Measurements from ENCODE around the gene ERICH6B. TPM values are rescaled to one million over a fixed set of nuclear protein-coding genes. Genes with fewer than 3 reads are reported as not detected.
A peak's percentile ranks its signal among the peaks of the same experiment; 100 is the strongest.

ERICH6B gene
- total RNA-seq, 1 experiment from 2014 or later = not detected

DNA sequence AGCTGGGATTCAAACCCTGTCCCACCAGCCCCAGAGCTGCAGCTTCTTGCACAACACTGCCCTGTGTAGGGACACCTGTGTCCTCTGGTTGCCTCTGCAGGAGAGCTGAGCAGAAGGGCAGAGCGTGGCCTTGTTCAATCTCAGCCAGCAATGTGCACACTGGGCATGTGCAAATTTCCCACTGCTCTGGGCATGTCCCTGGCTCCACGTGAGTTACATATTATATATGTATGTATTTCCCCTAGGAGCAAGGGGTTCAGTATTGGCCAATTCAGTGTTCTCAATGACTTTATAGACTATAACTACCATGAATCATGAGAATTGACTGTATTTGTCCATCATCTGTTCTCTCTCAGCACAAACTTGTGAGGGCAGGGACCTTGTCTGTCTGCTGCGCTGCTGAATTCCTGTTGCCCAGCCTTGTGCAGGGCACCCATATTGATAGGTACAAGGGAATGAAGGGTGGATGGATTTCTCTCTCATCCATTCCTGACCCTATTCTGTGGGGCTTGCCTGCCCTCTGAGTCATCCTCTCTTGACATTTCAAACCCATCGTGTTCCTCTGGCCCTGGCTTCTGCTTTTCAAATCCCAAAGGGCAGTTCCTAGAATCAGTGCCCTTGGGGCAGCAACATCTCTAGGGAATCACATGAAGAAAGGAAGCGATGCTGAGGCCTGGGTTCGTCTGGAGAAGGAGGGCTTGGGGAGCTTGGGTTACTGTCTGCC lies 69.7 kb downstream of the ERICH6B start:
- CTCF ChIA-PET = interaction anchor here (1.1 kb wide), 1 partner anchor 35 kb away, joined by 4 read pairs; no protein-coding TSS in a partner anchor
- Histone ChIP-seq H3K9me3 (ENCODE audit: insufficient read depth, low read depth) (no peaks in the 10 kb centered on the region), H3K4me1 (replicated peaks; ENCODE audit: insufficient read depth) (no peaks in the 10 kb centered on the region), H4K20me1 (ENCODE audit: insufficient read depth) (no peaks in the 10 kb centered on the region), H3K36me3 (ENCODE audit: low read depth) (no peaks in the 10 kb centered on the region), H3K4me3 (no peak overlapping the region), H3K79me2 (ENCODE audit: low read depth) (no peaks in the 10 kb centered on the region), H3K27ac (no peak overlapping the region), H2AFZ (no peak overlapping the region), H3K4me2 (no peak overlapping the region), H3K9me2 (ENCODE audit: insufficient read depth) (no peaks in the 10 kb centered on the region), H3K27me3 (ENCODE audit: insufficient read depth, low read depth) (peaks cover 36% of the 10 kb centered on the region; the same call in 1 of the 2 replicates), H3F3A (ENCODE audit: insufficient read depth, low read depth) (no peaks in the 10 kb centered on the region)
- no peak for DNase-seq
- TF ChIP-seq EZH2 (IDR thresholded peaks at IDR 0.05; ENCODE audit: low read depth) = no peak
- TF ChIP-seq, protein P1, sequence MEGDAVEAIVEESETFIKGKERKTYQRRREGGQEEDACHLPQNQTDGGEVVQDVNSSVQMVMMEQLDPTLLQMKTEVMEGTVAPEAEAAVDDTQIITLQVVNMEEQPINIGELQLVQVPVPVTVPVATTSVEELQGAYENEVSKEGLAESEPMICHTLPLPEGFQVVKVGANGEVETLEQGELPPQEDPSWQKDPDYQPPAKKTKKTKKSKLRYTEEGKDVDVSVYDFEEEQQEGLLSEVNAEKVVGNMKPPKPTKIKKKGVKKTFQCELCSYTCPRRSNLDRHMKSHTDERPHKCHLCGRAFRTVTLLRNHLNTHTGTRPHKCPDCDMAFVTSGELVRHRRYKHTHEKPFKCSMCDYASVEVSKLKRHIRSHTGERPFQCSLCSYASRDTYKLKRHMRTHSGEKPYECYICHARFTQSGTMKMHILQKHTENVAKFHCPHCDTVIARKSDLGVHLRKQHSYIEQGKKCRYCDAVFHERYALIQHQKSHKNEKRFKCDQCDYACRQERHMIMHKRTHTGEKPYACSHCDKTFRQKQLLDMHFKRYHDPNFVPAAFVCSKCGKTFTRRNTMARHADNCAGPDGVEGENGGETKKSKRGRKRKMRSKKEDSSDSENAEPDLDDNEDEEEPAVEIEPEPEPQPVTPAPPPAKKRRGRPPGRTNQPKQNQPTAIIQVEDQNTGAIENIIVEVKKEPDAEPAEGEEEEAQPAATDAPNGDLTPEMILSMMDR (conservative IDR thresholded peaks at IDR 0.05) = no peak
- POLR2A ChIA-PET (ENCODE audit: unreplicated experiment) = no interaction called here
- no TSS peak for BruUV-seq (replicated peaks)
- intact Hi-C loops (cut with micrococcal nuclease; ENCODE audit: unreplicated experiment) = no loop called here

DNA sequence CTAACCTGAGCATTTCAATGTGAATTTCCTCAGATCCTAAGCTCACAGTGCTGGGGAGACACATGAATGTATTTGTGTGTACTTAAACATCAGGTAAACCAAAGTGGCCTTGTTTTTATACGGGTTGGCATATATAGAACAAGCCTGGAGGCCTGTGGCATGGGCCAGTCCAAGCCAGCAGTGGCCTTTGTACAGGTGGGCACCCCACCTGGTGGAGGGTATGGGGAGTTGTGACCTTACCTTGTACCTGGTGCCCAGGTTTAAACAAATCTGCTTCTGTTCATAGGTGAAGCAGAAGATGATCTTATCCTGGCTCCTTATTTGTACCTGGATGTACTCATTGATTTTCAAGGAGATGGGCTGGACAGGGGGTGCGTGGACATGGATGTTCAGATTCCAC lies 71.0 kb downstream of the ERICH6B start:
- H3F3A ChIP-seq (ENCODE audit: insufficient read depth, low read depth) = no peaks in the 10 kb centered on the region
- no peaks in the 10 kb centered on the region for H3K4me1 ChIP-seq (replicated peaks; ENCODE audit: insufficient read depth)
- H2AFZ ChIP-seq = no peak overlapping the region
- no peaks in the 10 kb centered on the region for H3K9me3 ChIP-seq (ENCODE audit: insufficient read depth, low read depth)
- BruUV-seq (replicated peaks) = no TSS peak
- no peaks in the 10 kb centered on the region for H3K36me3 ChIP-seq (ENCODE audit: low read depth)
- TF ChIP-seq, protein P1 (conservative IDR thresholded peaks at IDR 0.05) = peak; percentile 32; the same call in 1 of the 2 replicates
- no peak for TF ChIP-seq EZH2 (IDR thresholded peaks at IDR 0.05; ENCODE audit: low read depth)
- no peaks in the 10 kb centered on the region for H4K20me1 ChIP-seq (ENCODE audit: insufficient read depth)
- H3K4me2 ChIP-seq = no peak overlapping the region
- ChIA-PET CTCF (interaction anchor here (1.1 kb wide), 1 partner anchor 34 kb away, joined by 4 read pairs; no protein-coding TSS in a partner anchor), POLR2A (ENCODE audit: unreplicated experiment) (no interaction called here)
- peaks cover 23% of the 10 kb centered on the region; the same call in 1 of the 2 replicates for H3K27me3 ChIP-seq (ENCODE audit: insufficient read depth, low read depth)
- no peaks in the 10 kb centered on the region for H3K79me2 ChIP-seq (ENCODE audit: low read depth)
- no peak for DNase-seq
- intact Hi-C loops (cut with micrococcal nuclease; ENCODE audit: unreplicated experiment) = no loop called here
- H3K4me3 ChIP-seq = no peak overlapping the region
- H3K27ac ChIP-seq = no peak overlapping the region
- no peaks in the 10 kb centered on the region for H3K9me2 ChIP-seq (ENCODE audit: insufficient read depth)

DNA sequence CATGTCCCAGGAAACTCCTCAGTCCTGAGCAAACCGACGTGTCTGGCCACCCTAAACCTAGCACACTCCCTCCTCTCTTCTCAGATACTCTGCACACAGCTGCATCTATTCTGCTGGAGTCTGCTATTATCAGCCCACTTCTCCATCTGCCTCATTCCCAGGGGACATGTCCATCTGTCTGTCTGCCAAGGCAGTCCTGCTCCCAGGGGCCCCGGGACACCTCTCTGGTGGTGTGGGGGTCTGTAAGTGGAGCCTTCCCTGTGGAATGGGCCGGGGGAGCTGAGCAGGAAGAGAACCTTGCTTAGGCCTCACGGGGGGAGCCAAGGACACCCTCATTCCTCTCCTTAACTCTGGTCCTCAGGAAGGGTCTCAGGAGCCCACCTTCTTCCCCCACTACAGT lies 72.7 kb downstream of the ERICH6B start:
- no TSS peak for BruUV-seq (replicated peaks)
- Histone ChIP-seq H3K36me3 (ENCODE audit: low read depth) (no peaks in the 10 kb centered on the region), H3K9me2 (ENCODE audit: insufficient read depth) (no peaks in the 10 kb centered on the region), H2AFZ (no peak overlapping the region), H3K4me2 (no peak overlapping the region), H3K4me1 (replicated peaks; ENCODE audit: insufficient read depth) (no peaks in the 10 kb centered on the region), H3K27ac (no peak overlapping the region), H3F3A (ENCODE audit: insufficient read depth, low read depth) (no peaks in the 10 kb centered on the region), H3K79me2 (ENCODE audit: low read depth) (no peaks in the 10 kb centered on the region), H3K27me3 (ENCODE audit: insufficient read depth, low read depth) (peaks cover 7% of the 10 kb centered on the region; the same call in 1 of the 2 replicates), H3K4me3 (no peak overlapping the region), H4K20me1 (ENCODE audit: insufficient read depth) (no peaks in the 10 kb centered on the region), H3K9me3 (ENCODE audit: insufficient read depth, low read depth) (no peaks in the 10 kb centered on the region)
- TF ChIP-seq, protein P1 (conservative IDR thresholded peaks at IDR 0.05) = no peak
- no peak for TF ChIP-seq EZH2 (IDR thresholded peaks at IDR 0.05; ENCODE audit: low read depth)
- CTCF ChIA-PET = no interaction called here
- no peak for DNase-seq
- POLR2A ChIA-PET (ENCODE audit: unreplicated experiment) = no interaction called here
- intact Hi-C loops (cut with micrococcal nuclease; ENCODE audit: unreplicated experiment) = no loop called here

All from PC-9 (cell line).